Sigmoid colon (tissue), 4 donors: Measurements from ENCODE around the gene TULP3.

ENCODE experiments used
- POLR2A ChIP-seq, 2 donors: fragments of 450-650 bp; IDR thresholded peaks; one replicate each; pipeline ENCODE4 v1.6.1; 2016; ENCODE audit warnings: antibody characterized with exemption in 2 of 2, mild to moderate bottlenecking in 2 of 2, moderate library complexity in 2 of 2
- POLR2AphosphoS5 ChIP-seq, 4 donors: sonication (generic); formaldehyde crosslinking; IDR thresholded peaks; one replicate each; pipeline ENCODE4 v1.6.1; 2017; ENCODE audit warnings: antibody characterized with exemption in 4 of 4
- TF ChIP-seq, protein P1 (sequence below), 4 experiments: fragments of 450-650 bp in 3 of 4; fragments of 200-600 bp in 1 of 4; IDR thresholded peaks; one replicate each; pipeline ENCODE4 v1.5.1; 2016 to 2019; ENCODE audit warnings: antibody characterized with exemption in 4 of 4, mild to moderate bottlenecking in 3 of 4, moderate library complexity in 2 of 4

DNA sequence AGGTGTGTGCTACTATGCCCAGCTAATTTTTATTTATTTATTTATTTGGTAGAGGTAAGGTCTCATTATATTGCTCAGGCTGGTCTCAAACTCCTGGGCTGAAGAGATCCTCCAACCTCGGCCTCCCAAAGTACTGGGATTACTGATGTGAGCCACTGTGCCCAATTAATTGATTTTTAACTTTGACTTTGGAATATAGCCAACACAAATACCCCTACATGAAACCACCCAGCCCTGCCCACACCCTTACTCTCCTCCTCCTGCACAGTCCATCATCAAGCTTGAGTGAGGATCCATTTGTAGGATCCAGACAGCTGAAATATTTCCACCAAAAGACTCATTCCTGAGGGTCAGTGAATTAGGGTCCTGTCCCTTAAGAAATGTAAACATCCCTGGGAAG lies 65.2 kb downstream of the TULP3 start:
- TF ChIP-seq POLR2A (IDR thresholded peaks at IDR 0.05) (no peak), POLR2AphosphoS5 (IDR thresholded peaks at IDR 0.05) (no peak)
- TF ChIP-seq, protein P1, sequence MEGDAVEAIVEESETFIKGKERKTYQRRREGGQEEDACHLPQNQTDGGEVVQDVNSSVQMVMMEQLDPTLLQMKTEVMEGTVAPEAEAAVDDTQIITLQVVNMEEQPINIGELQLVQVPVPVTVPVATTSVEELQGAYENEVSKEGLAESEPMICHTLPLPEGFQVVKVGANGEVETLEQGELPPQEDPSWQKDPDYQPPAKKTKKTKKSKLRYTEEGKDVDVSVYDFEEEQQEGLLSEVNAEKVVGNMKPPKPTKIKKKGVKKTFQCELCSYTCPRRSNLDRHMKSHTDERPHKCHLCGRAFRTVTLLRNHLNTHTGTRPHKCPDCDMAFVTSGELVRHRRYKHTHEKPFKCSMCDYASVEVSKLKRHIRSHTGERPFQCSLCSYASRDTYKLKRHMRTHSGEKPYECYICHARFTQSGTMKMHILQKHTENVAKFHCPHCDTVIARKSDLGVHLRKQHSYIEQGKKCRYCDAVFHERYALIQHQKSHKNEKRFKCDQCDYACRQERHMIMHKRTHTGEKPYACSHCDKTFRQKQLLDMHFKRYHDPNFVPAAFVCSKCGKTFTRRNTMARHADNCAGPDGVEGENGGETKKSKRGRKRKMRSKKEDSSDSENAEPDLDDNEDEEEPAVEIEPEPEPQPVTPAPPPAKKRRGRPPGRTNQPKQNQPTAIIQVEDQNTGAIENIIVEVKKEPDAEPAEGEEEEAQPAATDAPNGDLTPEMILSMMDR (IDR thresholded peaks at IDR 0.05): no peak
